Skeletal muscle cell (primary cell): ENCODE results near the gene MRPS22.
"Not testable (repeated sequence)": the region's sequence is repeated elsewhere in the genome, so short reads cannot be mapped to it uniquely, and the experiment has no call there.

Experiments
- DNase-seq: peaks from one replicate; pipeline ENCODE4 v3.0.0-alpha.2; 2010; ENCODE audit warnings: low read depth
- H3K4me3 ChIP-seq: 2 replicates; pipeline ENCODE4 v1.5.1; 2011; ENCODE audit warnings: low read depth, mild to moderate bottlenecking, control low read depth, low read length, moderate library complexity

Gene MRPS22

GRCh38 chr3:139380575-139380974 is 36.8 kb downstream of the MRPS22 start:
- no peak for DNase-seq
- H3K4me3 ChIP-seq = no peak overlapping the region

- DNase-seq, H3K4me3 ChIP-seq: not testable (repeated sequence)
Observed at GRCh38 chr3:139382291-139382690, 38.5 kb downstream of the MRPS22 start.

- peak overlapping the region; percentile 94 for H3K4me3 ChIP-seq
- DNase-seq = no peak
Observed at GRCh38 chr3:139388077-139388476, 44.3 kb downstream of the MRPS22 start.

DNA sequence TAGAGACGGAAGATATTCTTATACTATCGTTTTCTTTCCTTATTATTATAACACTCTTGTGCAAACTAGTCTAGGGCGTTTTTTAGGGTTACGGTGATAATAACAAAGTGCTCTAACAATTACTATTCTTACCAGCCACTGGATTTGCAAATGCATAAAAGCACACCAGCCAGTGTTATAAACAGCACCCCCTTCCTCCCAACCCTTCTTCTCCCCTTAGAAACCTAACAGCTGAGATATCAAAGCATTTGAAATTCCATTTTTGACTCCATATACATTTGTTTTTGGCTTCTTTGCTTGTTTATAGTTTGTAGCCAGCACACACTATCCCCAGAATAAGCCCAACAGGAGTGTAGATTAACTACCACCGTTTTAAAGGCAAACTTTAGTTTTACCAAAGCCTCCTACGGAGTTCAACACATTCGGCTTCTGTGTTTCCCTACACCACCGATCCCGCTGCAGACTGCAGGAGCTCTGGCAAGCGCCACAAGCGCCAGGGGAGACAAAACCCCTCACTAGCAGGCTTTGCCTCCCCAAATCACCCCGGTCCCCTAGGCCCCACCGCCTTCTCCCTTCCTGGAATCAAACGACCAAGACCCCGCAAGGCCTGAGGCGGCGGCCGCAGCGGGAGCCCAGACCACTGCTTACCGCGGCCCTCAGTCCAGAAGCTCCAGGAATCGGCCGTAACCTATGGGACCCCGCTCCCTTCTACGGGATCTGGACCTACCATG is 45.2 kb downstream of the MRPS22 start:
- no peak for DNase-seq
- H3K4me3 ChIP-seq = peak overlapping the region; percentile 94

DNA sequence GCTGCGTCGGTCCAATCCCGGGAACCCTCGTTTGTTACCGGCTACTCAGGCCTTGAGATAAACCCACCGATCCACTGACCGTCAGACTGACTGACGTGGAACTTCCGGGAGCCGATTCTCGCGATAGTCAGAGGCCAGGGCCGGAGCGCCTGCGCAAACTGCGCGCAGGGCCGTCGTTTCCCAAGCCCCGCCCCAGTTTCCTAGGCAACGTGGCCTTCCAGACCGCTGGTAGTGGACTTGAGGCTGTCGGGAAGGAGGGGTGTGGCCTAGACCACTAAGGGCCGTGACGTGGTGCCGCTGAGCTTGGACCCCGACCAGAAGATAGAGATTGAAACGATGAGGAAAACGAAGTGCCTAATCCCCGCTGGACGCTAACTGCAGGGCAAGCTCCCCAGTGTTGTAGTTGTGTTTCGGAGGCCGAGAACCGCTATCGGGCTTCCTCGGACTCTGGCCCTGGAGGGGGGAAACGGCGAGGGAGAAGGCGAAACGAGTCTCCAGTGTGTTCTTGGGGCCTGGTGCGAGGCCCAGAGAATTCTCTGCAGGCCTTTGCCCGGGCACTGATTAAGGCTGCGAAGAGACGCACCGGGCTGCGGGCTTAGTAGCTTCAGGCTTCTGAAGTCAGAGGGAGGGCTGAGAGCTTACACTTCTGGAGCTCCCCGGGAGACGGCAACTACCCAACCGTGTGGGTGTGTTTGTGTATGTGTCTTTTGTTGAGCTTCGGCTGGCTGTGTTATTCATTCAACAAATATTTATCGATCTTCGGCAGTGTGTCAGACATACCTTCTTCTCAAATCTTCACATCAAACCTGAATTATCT is 45.9 kb downstream of the MRPS22 start, which contains the start of gene COPB2:
COPB2 (minus strand) TSS at position 96 of the 817 bp plus-strand sequence. CDS start 97 bp downstream, outside the sequence.
- peak; percentile 96 for DNase-seq
- H3K4me3 ChIP-seq = peak within 1 kb of the TSS; percentile 94

GRCh38 chr3:139394116-139394515 is 50.3 kb downstream of the MRPS22 start:
- DNase-seq = no peak
- no peak overlapping the region for H3K4me3 ChIP-seq

GRCh38 chr3:139396707-139397106 is 52.9 kb downstream of the MRPS22 start:
- DNase-seq = no peak
- H3K4me3 ChIP-seq = no peak overlapping the region

- DNase-seq, H3K4me3 ChIP-seq: not testable (repeated sequence)
Observed at GRCh38 chr3:139401155-139401554, 57.3 kb downstream of the MRPS22 start.
